ENCODE measurements around the gene FDXACB1.

Gene FDXACB1

GRCh38 chr11:111913997-111914396 is 35.0 kb upstream of the FDXACB1 start:
- H3K4me3 ChIP-seq (ENCODE audit: low read length) = peak overlapping the region; percentile 77
- TF ChIP-seq, protein P1, sequence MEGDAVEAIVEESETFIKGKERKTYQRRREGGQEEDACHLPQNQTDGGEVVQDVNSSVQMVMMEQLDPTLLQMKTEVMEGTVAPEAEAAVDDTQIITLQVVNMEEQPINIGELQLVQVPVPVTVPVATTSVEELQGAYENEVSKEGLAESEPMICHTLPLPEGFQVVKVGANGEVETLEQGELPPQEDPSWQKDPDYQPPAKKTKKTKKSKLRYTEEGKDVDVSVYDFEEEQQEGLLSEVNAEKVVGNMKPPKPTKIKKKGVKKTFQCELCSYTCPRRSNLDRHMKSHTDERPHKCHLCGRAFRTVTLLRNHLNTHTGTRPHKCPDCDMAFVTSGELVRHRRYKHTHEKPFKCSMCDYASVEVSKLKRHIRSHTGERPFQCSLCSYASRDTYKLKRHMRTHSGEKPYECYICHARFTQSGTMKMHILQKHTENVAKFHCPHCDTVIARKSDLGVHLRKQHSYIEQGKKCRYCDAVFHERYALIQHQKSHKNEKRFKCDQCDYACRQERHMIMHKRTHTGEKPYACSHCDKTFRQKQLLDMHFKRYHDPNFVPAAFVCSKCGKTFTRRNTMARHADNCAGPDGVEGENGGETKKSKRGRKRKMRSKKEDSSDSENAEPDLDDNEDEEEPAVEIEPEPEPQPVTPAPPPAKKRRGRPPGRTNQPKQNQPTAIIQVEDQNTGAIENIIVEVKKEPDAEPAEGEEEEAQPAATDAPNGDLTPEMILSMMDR (conservative IDR thresholded peaks at IDR 0.05; ENCODE audit: low read length) = no peak
- DNase-seq (ENCODE audit: low read depth) = peak; percentile 87

- H3K4me3 ChIP-seq (ENCODE audit: low read length) = peak overlapping the region; percentile 77
- TF ChIP-seq, protein P1 (conservative IDR thresholded peaks at IDR 0.05; ENCODE audit: low read length) = no peak
- peak; percentile 49 for DNase-seq (ENCODE audit: low read depth)
Observed at GRCh38 chr11:111913031-111913861, 34.3 kb upstream of the FDXACB1 start.

- DNase-seq (ENCODE audit: low read depth) = no peak
- TF ChIP-seq, protein P1 (conservative IDR thresholded peaks at IDR 0.05; ENCODE audit: low read length) = no peak
- peak within 1 kb of the TSS; percentile 77 for H3K4me3 ChIP-seq (ENCODE audit: low read length)
Observed at GRCh38 chr11:111912535-111912934, 33.6 kb upstream of the FDXACB1 start, which contains the start of gene HSPB2. TSS of gene HSPB2 (plus strand) at chr11:111912734. CDS start at chr11:111912830, 96 bp downstream.

- peak within 1 kb of the TSS; percentile 77 for H3K4me3 ChIP-seq (ENCODE audit: low read length)
- DNase-seq (ENCODE audit: low read depth) = peak; percentile 98
- TF ChIP-seq, protein P1 (conservative IDR thresholded peaks at IDR 0.05; ENCODE audit: low read length) = no peak
Observed at GRCh38 chr11:111911563-111912401, 32.8 kb upstream of the FDXACB1 start, which contains the start of gene CRYAB. TSS of gene CRYAB (minus strand) at chr11:111911770. CDS start at chr11:111911724, 46 bp downstream.

DNA sequence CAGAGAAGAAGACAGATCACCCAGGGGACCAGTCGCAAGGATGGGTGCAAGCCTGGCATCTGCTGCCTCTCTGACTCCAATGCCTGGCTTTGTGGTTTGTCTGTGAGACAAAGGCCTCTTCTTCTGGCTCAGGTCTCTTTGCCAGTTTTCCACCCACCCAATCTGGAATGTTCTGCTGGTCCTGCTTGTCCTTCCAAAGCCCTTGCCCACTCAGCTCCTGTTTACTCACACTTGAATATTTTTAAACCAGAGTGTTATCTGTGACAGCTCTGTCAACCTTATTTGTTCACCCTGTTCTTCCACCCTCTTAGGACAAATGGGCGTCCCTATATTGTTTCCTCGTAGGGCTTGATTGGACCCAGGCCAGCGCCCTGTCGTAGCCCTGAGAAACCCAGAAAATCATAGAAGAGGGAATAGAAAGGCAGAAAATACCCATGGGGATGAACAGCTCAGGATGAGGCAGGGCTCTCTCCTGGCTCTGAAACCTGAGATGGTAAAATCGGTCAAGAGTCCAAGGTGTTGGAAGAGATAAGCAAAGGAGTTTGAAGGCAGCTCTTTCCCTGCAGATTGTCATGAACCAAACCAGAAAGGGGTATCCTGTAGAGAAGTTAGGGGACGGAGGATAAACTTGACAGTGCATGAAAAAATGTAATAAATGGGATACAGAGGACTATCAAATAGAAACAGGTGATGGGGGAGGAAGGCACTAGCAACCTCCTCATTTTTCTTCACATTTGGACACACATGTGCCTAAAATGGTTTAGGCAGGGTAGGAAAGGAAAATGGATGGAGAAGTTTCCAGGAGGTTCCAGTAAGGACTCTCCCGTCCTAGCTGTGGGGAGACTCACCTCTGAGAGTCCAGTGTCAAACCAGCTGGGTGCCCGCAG is 32.0 kb upstream of the FDXACB1 start:
- H3K4me3 ChIP-seq (ENCODE audit: low read length) = peak overlapping the region; percentile 77
- DNase-seq (ENCODE audit: low read depth) = no peak
- TF ChIP-seq, protein P1 (conservative IDR thresholded peaks at IDR 0.05; ENCODE audit: low read length) = no peak

DNA sequence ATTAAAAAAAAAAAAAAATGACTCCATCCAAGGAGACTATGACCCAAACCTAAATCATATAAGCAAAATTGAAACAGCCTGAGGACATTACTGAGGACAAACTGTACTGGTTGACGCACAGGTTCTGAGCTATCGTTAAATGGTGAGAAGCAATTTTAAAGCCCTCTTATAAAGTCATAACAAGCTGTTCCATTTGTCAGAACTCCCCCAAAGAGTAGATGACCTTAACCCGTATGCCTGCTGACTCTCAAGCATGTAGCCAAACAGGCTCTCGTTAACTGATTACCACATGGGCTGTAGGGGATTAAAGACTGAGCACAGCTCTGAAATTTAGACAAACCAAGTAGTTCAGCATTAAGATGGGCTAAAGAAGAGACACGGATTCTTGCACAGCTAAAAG is 30.4 kb upstream of the FDXACB1 start:
- TF ChIP-seq, protein P1 (conservative IDR thresholded peaks at IDR 0.05; ENCODE audit: low read length) = no peak
- H3K4me3 ChIP-seq (ENCODE audit: low read length) = peak overlapping the region; percentile 77; the same call in 1 of the 2 replicates
- DNase-seq (ENCODE audit: low read depth) = no peak
